ENCODE data around the gene SOWAHA. TPM values are rescaled to one million over a fixed set of nuclear protein-coding genes. Genes with fewer than 3 reads are reported as not detected.

Gene SOWAHA
- total RNA-seq, 1 experiment from 2014 or later: 0.04 TPM

DNA sequence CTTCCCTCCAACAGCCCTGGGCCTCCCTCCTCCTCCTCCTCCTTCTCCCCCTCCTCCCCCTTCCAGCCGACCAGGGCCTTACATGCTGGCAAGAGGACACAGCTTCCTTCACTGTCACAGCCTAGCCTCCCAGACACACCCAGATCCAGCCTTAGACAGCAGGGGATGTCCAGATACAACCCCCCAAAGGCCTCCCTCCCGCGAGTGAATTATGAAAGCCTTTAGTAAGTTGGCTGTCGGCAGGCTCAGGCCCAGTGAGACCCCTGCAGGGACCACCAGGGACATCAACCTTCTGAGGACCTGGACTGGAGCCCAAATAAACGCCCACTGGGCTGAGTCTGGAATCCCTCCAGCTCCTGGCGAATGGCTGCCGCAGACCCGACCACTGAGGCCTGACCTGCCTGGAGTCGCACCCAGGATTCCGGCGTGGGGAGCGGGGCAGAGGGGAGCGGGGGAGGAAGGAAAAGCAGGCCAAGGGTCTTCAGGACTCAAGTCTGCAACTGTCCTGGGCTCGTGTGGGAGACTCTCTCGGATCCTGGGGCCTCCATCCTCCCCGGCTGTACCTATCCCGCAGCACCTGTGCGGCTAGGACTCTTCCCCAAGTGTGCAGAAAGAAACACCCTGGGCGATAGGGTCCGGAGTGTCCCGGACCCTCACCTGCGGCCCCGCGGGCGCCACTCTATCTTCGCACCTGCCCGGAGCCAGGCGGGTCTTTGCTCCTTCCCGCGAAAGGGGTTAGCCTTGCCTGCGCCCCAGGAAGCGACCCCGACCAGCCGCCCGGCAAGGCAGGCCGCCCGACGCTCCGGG lies 36.8 kb upstream of the SOWAHA start:
- Histone ChIP-seq H3K4me3 (ENCODE audit: low read length) (peak overlapping the region; percentile 75), H2AFZ (ENCODE audit: low read length) (peak overlapping the region; percentile 78), H4K20me1 (ENCODE audit: low read length) (no peaks in the 10 kb centered on the region), H3K27me3 (ENCODE audit: low read length) (no peaks in the 10 kb centered on the region), H3K4me1 (ENCODE audit: insufficient read depth, low read length) (peaks cover 14% of the 10 kb centered on the region), H3K27ac (ENCODE audit: low read length) (no peak overlapping the region), H3K9me2 (replicated peaks; ENCODE audit: low read length) (no peaks in the 10 kb centered on the region), H3F3A (ENCODE audit: low read length, unreplicated experiment) (no peaks in the 10 kb centered on the region), H3K4me2 (ENCODE audit: low read length) (peak overlapping the region; percentile 98), H3K9ac (ENCODE audit: low read length) (peak overlapping the region; percentile 51), H3K36me3 (ENCODE audit: low read depth, low read length) (no peaks in the 10 kb centered on the region), H3K9me3 (ENCODE audit: low read length) (no peaks in the 10 kb centered on the region), H3K79me2 (ENCODE audit: low read length) (peaks cover 37% of the 10 kb centered on the region)
- peak; percentile 51 for ATAC-seq
- POLR2A ChIA-PET (ENCODE audit: unreplicated experiment): no interaction called here
- TF ChIP-seq, protein P1, sequence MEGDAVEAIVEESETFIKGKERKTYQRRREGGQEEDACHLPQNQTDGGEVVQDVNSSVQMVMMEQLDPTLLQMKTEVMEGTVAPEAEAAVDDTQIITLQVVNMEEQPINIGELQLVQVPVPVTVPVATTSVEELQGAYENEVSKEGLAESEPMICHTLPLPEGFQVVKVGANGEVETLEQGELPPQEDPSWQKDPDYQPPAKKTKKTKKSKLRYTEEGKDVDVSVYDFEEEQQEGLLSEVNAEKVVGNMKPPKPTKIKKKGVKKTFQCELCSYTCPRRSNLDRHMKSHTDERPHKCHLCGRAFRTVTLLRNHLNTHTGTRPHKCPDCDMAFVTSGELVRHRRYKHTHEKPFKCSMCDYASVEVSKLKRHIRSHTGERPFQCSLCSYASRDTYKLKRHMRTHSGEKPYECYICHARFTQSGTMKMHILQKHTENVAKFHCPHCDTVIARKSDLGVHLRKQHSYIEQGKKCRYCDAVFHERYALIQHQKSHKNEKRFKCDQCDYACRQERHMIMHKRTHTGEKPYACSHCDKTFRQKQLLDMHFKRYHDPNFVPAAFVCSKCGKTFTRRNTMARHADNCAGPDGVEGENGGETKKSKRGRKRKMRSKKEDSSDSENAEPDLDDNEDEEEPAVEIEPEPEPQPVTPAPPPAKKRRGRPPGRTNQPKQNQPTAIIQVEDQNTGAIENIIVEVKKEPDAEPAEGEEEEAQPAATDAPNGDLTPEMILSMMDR (conservative IDR thresholded peaks at IDR 0.05; ENCODE audit: low read depth, low read length): no peak
- no peak for TF ChIP-seq EZH2phosphoT487 (IDR thresholded peaks at IDR 0.05; ENCODE audit: borderline replicate concordance, low read length)
- no peak for TF ChIP-seq EZH2 (IDR thresholded peaks at IDR 0.05; ENCODE audit: low read length, unreplicated experiment)
- DNase-seq: peak; percentile 41
- CTCF ChIA-PET: no interaction called here
- BruUV-seq (replicated peaks): no TSS peak
- intact Hi-C loops (cut with micrococcal nuclease): loop anchor here (5.0 kb wide), 1 partner anchor 46 kb away; no protein-coding TSS in a partner anchor

DNA sequence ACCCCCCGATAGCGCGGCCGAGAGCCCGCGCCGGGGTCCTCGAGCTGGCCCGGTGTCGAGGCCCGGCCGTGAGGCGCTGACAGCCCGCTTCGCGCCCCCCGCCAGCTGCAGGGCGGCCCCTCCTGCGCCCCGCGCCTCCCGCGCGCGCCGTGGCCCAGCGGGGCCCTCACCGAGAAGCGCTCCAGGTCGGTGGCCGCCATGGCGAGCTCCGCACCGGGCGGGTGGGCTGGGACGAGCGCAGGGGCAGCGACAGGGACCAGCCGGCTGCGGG lies 36.2 kb upstream of the SOWAHA start:
- Histone ChIP-seq H3K27ac (ENCODE audit: low read length) (no peak overlapping the region), H3K79me2 (ENCODE audit: low read length) (peaks cover 35% of the 10 kb centered on the region), H3K27me3 (ENCODE audit: low read length) (no peaks in the 10 kb centered on the region), H3F3A (ENCODE audit: low read length, unreplicated experiment) (no peaks in the 10 kb centered on the region), H2AFZ (ENCODE audit: low read length) (peak overlapping the region; percentile 78; the same call in 1 of the 2 replicates), H4K20me1 (ENCODE audit: low read length) (no peaks in the 10 kb centered on the region), H3K9ac (ENCODE audit: low read length) (peak overlapping the region; percentile 51; the same call in 1 of the 2 replicates), H3K4me3 (ENCODE audit: low read length) (peak overlapping the region; percentile 75), H3K4me1 (ENCODE audit: insufficient read depth, low read length) (peaks cover 15% of the 10 kb centered on the region), H3K9me2 (replicated peaks; ENCODE audit: low read length) (no peaks in the 10 kb centered on the region), H3K4me2 (ENCODE audit: low read length) (peak overlapping the region; percentile 98), H3K36me3 (ENCODE audit: low read depth, low read length) (no peaks in the 10 kb centered on the region), H3K9me3 (ENCODE audit: low read length) (no peaks in the 10 kb centered on the region)
- ATAC-seq: no peak
- DNase-seq: no peak
- POLR2A ChIA-PET (ENCODE audit: unreplicated experiment): interaction anchor here (0.7 kb wide), 1 partner anchor 647 kb away, joined by 4 read pairs; no protein-coding TSS in a partner anchor
- BruUV-seq (replicated peaks): no TSS peak
- intact Hi-C loops (cut with micrococcal nuclease): loop anchor here (5.0 kb wide), 1 partner anchor 45 kb away; no protein-coding TSS in a partner anchor
- TF ChIP-seq EZH2 (IDR thresholded peaks at IDR 0.05; ENCODE audit: low read length, unreplicated experiment) (no peak), EZH2phosphoT487 (IDR thresholded peaks at IDR 0.05; ENCODE audit: borderline replicate concordance, low read length) (no peak)
- TF ChIP-seq, protein P1 (conservative IDR thresholded peaks at IDR 0.05; ENCODE audit: low read depth, low read length): no peak
- CTCF ChIA-PET: no interaction called here

All from PC-3 (cell line).